Measurements from ENCODE around the gene SIPA1. TPM values are rescaled to one million over a fixed set of nuclear protein-coding genes. Genes with fewer than 3 reads are reported as not detected.

Gene SIPA1
- total RNA-seq, 1 experiment from 2014 or later, result 30.0 TPM

GRCh38 chr11:65661599-65662246 lies 23.8 kb downstream of the SIPA1 start:
- Histone ChIP-seq H3K27ac (ENCODE audit: low read depth, low read length, poor library complexity, severe bottlenecking) (peak overlapping the region; percentile 85), H3K4me3 (ENCODE audit: low read depth, low read length, poor library complexity, severe bottlenecking) (peak overlapping the region; percentile 79), H3K9me3 (ENCODE audit: low read depth, low read length, poor library complexity, severe bottlenecking) (no peaks in the 10 kb centered on the region), H3K27me3 (replicated peaks; ENCODE audit: insufficient read depth, low read depth, low read length, poor library complexity) (no peaks in the 10 kb centered on the region), H3K36me3 (ENCODE audit: insufficient read depth, low read length, poor library complexity, severe bottlenecking) (peaks cover 46% of the 10 kb centered on the region), H3K4me1 (ENCODE audit: insufficient read depth, low read length, poor library complexity, severe bottlenecking) (peaks cover 7% of the 10 kb centered on the region)
- intact Hi-C loops (cut with micrococcal nuclease; ENCODE audit: unreplicated experiment), result no loop called here
- ChIA-PET CTCF (no interaction called here), POLR2A (ENCODE audit: low non-redundant PET) (no interaction called here)
- no peak for TF ChIP-seq EZH2 (IDR thresholded peaks at IDR 0.05; ENCODE audit: borderline replicate concordance, low read depth, low read length, poor library complexity, severe bottlenecking)
- TF ChIP-seq, protein P1, sequence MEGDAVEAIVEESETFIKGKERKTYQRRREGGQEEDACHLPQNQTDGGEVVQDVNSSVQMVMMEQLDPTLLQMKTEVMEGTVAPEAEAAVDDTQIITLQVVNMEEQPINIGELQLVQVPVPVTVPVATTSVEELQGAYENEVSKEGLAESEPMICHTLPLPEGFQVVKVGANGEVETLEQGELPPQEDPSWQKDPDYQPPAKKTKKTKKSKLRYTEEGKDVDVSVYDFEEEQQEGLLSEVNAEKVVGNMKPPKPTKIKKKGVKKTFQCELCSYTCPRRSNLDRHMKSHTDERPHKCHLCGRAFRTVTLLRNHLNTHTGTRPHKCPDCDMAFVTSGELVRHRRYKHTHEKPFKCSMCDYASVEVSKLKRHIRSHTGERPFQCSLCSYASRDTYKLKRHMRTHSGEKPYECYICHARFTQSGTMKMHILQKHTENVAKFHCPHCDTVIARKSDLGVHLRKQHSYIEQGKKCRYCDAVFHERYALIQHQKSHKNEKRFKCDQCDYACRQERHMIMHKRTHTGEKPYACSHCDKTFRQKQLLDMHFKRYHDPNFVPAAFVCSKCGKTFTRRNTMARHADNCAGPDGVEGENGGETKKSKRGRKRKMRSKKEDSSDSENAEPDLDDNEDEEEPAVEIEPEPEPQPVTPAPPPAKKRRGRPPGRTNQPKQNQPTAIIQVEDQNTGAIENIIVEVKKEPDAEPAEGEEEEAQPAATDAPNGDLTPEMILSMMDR (conservative IDR thresholded peaks at IDR 0.05; ENCODE audit: low read depth, low read length), result no peak
- no TSS peak for BruUV-seq (replicated peaks)
- DNase-seq (ENCODE audit: low spot score), result no peak

DNA sequence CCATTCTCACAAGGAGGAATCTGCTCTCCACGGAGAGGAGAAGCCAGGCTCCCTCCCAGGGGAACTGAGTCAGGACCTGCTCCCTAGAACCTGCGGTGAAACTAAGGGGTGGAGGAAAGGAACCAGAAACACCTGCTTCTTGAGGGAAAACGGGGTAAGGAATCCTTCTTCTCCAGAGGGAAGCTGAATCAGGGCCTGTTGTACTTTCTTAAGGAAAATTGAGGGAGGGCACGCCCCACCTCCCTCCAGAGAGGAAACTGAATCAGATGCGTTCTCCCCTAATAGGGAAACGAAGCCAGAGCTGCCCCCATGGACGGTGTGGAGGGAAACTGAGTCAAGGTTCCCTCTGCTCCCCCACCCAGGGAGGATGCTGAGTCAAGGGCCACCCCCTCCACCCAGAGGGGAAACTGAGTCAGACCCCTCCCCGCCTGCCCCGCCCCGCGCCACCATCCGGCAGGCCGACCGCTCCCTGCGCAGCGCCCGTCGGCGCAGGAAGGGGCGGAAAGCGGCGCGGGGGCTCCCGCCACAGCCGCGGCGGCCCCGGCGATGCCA lies 24.4 kb downstream of the SIPA1 start:
- DNase-seq (ENCODE audit: low spot score), result no peak
- Histone ChIP-seq H3K27me3 (replicated peaks; ENCODE audit: insufficient read depth, low read depth, low read length, poor library complexity) (no peaks in the 10 kb centered on the region), H3K36me3 (ENCODE audit: insufficient read depth, low read length, poor library complexity, severe bottlenecking) (peaks cover 41% of the 10 kb centered on the region), H3K27ac (ENCODE audit: low read depth, low read length, poor library complexity, severe bottlenecking) (peak overlapping the region; percentile 85), H3K9me3 (ENCODE audit: low read depth, low read length, poor library complexity, severe bottlenecking) (no peaks in the 10 kb centered on the region), H3K4me1 (ENCODE audit: insufficient read depth, low read length, poor library complexity, severe bottlenecking) (peaks cover 7% of the 10 kb centered on the region), H3K4me3 (ENCODE audit: low read depth, low read length, poor library complexity, severe bottlenecking) (peak overlapping the region; percentile 79)
- TF ChIP-seq EZH2 (IDR thresholded peaks at IDR 0.05; ENCODE audit: borderline replicate concordance, low read depth, low read length, poor library complexity, severe bottlenecking), result no peak
- TF ChIP-seq, protein P1 (conservative IDR thresholded peaks at IDR 0.05; ENCODE audit: low read depth, low read length), result no peak
- BruUV-seq (replicated peaks), result TSS peak; percentile 49
- intact Hi-C loops (cut with micrococcal nuclease; ENCODE audit: unreplicated experiment), result no loop called here
- CTCF ChIA-PET, result no interaction called here
- POLR2A ChIA-PET (ENCODE audit: low non-redundant PET), result interaction anchor here (1.1 kb wide), 1 partner anchor 67 kb away, joined by 7 read pairs; the partner anchor contains the start of gene KCNK7

- Histone ChIP-seq H3K9me3 (ENCODE audit: low read depth, low read length, poor library complexity, severe bottlenecking) (no peaks in the 10 kb centered on the region), H3K36me3 (ENCODE audit: insufficient read depth, low read length, poor library complexity, severe bottlenecking) (peaks cover 34% of the 10 kb centered on the region), H3K27me3 (replicated peaks; ENCODE audit: insufficient read depth, low read depth, low read length, poor library complexity) (no peaks in the 10 kb centered on the region), H3K4me3 (ENCODE audit: low read depth, low read length, poor library complexity, severe bottlenecking) (peak within 1 kb of the TSS; percentile 79), H3K27ac (ENCODE audit: low read depth, low read length, poor library complexity, severe bottlenecking) (peak within 1 kb of the TSS; percentile 85), H3K4me1 (ENCODE audit: insufficient read depth, low read length, poor library complexity, severe bottlenecking) (peaks cover 7% of the 10 kb centered on the region)
- ChIA-PET POLR2A (ENCODE audit: low non-redundant PET) (interaction anchor here (0.6 to 1.1 kb wide), 3 partner anchors 67 to 230 kb away, joined by 3 to 11 read pairs (median 7); partner anchors contain the start of gene KCNK7), CTCF (interaction anchor here (0.6 kb wide), 1 partner anchor 117 kb away, joined by 14 read pairs; no protein-coding TSS in a partner anchor)
- intact Hi-C loops (cut with micrococcal nuclease; ENCODE audit: unreplicated experiment), result no loop called here
- BruUV-seq (replicated peaks), result TSS peak; percentile 81
- no peak for TF ChIP-seq EZH2 (IDR thresholded peaks at IDR 0.05; ENCODE audit: borderline replicate concordance, low read depth, low read length, poor library complexity, severe bottlenecking)
- DNase-seq (ENCODE audit: low spot score), result peak; percentile 96
Measured at GRCh38 chr11:65662799-65663638, 25.1 kb downstream of the SIPA1 start, which contains the start of gene RELA. Gene RELA, minus strand, starts transcription at chr11:65662916. Its CDS starts 84 bp downstream, at chr11:65662832.
